GM03348 (cell line): ENCODE measurements around the gene MRPS22.
"Not testable (repeated sequence)": the region's sequence is repeated elsewhere in the genome, so short reads cannot be mapped to it uniquely, and the experiment has no call there.

Experiments
- DNase-seq: peaks from one replicate; pipeline ENCODE4 v3.0.0; 2012; ENCODE audit warnings: low spot score

MRPS22 gene

DNA sequence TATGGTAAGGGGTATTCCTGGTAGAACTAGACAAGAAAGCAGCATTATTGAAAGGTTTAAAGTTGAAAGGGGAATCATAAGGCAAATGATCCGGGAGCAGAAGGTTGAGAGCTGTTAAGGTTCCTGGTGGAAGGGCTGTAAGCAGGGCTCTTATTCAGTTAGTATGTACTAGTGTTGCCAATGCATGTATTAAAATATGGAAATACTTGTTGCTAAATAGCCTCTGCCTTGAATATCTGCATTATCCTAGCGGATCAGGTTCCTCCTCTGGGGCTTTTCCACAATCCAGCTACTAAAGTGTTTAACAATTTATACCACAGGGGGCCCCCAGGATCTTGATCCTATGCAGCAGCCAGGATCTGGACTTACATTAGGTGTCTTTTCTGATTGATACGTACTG is 52.9 kb downstream of the MRPS22 start:
- DNase-seq, result no peak

DNA sequence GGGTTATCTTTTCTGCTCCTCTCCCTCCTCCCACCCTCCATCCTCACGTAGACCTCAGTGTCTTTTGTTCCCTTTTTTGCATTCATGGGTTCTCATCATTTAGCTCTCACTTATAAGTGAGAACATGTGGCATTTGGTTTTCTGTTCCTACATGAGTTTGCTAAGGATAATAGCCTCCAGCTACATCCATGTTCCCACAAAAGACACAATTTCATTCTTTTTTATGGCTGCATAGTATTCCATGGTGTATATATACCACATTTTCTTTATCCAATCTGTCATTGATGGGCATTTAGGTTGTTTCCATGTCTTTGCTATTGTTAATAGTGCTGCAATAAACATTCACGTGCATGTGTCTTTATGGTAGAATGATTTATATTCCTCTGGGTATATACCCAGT is 57.3 kb downstream of the MRPS22 start:
- not testable (repeated sequence) for DNase-seq
